ENCODE data around the gene THSD4.

DNA sequence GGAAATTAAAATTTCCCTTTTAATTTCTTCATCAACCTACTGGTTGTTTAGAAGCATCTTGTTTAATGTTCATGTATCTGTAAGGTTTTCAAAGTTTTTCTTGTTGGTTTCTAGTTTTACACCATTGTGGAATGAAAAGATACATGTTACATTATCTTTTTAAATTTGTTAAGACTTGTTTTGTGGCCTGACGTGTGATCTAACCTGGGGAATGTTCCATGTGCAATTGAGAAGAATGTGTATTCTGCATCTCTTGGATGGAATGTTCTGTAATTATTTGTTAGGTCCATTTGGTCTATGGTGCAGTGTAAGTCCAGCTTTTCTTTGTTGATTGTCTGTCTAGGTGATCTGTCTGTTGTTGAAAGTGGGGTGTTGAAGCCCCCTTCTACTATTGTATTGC is 45.7 kb downstream of the THSD4 start:
- TF ChIP-seq POLR2AphosphoS5 (IDR thresholded peaks at IDR 0.05) (no peak), POLR2A (IDR thresholded peaks at IDR 0.05) (no peak)
- TF ChIP-seq, protein P1, sequence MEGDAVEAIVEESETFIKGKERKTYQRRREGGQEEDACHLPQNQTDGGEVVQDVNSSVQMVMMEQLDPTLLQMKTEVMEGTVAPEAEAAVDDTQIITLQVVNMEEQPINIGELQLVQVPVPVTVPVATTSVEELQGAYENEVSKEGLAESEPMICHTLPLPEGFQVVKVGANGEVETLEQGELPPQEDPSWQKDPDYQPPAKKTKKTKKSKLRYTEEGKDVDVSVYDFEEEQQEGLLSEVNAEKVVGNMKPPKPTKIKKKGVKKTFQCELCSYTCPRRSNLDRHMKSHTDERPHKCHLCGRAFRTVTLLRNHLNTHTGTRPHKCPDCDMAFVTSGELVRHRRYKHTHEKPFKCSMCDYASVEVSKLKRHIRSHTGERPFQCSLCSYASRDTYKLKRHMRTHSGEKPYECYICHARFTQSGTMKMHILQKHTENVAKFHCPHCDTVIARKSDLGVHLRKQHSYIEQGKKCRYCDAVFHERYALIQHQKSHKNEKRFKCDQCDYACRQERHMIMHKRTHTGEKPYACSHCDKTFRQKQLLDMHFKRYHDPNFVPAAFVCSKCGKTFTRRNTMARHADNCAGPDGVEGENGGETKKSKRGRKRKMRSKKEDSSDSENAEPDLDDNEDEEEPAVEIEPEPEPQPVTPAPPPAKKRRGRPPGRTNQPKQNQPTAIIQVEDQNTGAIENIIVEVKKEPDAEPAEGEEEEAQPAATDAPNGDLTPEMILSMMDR (IDR thresholded peaks at IDR 0.05), result no peak

All from suprapubic skin (tissue), 4 donors.